Urinary bladder (tissue), 4 donors: Measurements from ENCODE around the gene KCNMB3. TPM values are rescaled to one million over a fixed set of nuclear protein-coding genes. Genes with fewer than 3 reads are reported as not detected.
"Not testable (repeated sequence)": the region's sequence is repeated elsewhere in the genome, so short reads cannot be mapped to it uniquely, and the experiment has no call there.

ENCODE experiments used
- DNase-seq: peaks from one replicate; pipeline ENCODE4 v3.0.0-alpha.2; 2015; ENCODE audit errors: extremely low spot score
- H3K27ac ChIP-seq: one replicate; pipeline ENCODE4 v1.5.1; 2013; ENCODE audit warnings: low read depth, mild to moderate bottlenecking, moderate library complexity
- H3K36me3 ChIP-seq: one replicate; pipeline ENCODE4 v1.6.1; 2013; ENCODE audit warnings: mild to moderate bottlenecking, moderate library complexity; ENCODE audit not compliant: insufficient read depth
- H3K4me1 ChIP-seq: one replicate; pipeline ENCODE4 v1.6.1; 2013; ENCODE audit warnings: mild to moderate bottlenecking, moderate library complexity; ENCODE audit not compliant: insufficient read depth
- H3K4me3 ChIP-seq: one replicate; pipeline ENCODE4 v1.5.1; 2013; ENCODE audit warnings: low read depth, low read length
- WGBS: extraction: QIAGEN DNeasy Blood & Tissue Kit; methylation state at CpG from one replicate; pipeline ENCODE4 v1.1.7; 2013; 5-methylcytosine and 5-hydroxymethylcytosine counted together
- polyA plus RNA-seq: library from polyadenylated mRNA; stranded (reverse); fragments of 200-250 nt; gene quantifications from one replicate; pipeline ENCODE4 v1.2.3, GENCODE V29; 2013
- total RNA-seq: library from RNA; depleted of rRNA; stranded (reverse); fragments of >200 nt; gene quantifications from one replicate; pipeline ENCODE4 v1.2.3, GENCODE V29; 2014
- donor health status: healthy with polysubstance abuse.
- donor health status: healthy.

The KCNMB3 gene
- total and polyA plus RNA-seq, 2 donors: 2.5 to 6.6 TPM

DNA sequence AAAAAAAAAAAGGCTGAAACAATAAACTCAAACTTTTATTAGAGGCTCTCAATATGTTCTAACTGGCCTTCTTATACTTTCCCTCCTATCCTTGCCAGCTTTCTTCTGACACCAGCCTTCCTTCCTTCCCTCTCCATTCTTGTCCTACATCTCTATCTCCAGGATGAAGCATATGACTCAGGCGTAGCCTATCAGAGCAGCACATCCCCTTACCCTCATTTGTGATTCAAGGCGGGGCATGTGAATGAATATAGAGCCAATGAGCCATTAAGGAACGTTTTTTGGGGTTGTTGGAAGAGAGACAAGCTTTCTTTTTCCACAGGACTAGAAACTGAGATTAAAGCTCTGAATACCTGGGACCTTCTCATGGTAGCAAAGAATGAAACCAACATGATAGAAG lies 25.1 kb upstream of the KCNMB3 start:
- WGBS: 67% methylated on average over 3 of the region's 3 CpGs
- Histone ChIP-seq H3K4me1 (no peaks in the 10 kb centered on the region), H3K36me3 (no peaks in the 10 kb centered on the region), H3K4me3 (no peak overlapping the region), H3K27ac (no peak overlapping the region)
- no peak for DNase-seq

DNA sequence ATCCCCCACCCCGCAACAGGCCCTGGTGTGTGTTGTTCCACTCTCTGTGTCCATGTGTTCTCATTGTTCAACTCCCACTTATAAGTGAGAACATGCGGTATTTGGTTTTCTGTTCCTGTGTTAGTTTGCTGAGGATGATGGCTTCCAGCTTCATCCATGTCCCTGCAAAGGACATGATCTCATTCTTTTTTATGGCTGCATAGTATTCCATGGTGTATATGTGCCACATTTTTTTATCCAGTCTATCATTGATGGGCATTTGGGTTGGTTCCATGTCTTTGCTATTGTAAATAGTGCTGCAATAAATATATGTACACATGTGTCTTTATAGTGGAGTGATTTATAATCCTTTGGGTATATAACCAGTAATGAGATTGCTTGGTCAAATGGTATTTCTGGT lies 23.5 kb upstream of the KCNMB3 start:
- 95% methylated on average over 2 of the region's 2 CpGs for WGBS
- not testable (repeated sequence) for H3K4me3 ChIP-seq, H3K27ac ChIP-seq, H3K4me1 ChIP-seq, H3K36me3 ChIP-seq, DNase-seq

DNA sequence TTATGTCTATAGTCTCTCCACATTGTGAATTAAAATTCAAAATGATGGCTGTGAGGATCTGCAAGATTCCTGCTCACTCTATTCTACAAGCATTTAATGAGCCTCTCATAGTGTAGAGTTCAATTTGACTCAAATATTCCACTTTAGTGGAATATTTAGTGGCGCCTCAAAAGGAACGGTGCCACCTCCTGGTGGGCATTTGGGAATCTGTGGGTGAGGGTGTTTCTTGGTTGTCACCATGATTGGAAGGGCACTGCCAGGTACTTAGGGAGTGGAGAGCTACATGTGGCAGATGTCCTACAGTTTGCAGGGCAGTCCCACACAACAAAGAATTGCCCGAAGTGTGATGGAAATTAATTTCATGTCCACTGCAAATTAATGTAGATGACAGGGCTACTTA lies 21.5 kb upstream of the KCNMB3 start:
- no peaks in the 10 kb centered on the region for H3K36me3 ChIP-seq
- 90% methylated on average over 3 of the region's 3 CpGs for WGBS
- H3K4me3 ChIP-seq: no peak overlapping the region
- H3K4me1 ChIP-seq: no peaks in the 10 kb centered on the region
- no peak for DNase-seq
- H3K27ac ChIP-seq: no peak overlapping the region

DNA sequence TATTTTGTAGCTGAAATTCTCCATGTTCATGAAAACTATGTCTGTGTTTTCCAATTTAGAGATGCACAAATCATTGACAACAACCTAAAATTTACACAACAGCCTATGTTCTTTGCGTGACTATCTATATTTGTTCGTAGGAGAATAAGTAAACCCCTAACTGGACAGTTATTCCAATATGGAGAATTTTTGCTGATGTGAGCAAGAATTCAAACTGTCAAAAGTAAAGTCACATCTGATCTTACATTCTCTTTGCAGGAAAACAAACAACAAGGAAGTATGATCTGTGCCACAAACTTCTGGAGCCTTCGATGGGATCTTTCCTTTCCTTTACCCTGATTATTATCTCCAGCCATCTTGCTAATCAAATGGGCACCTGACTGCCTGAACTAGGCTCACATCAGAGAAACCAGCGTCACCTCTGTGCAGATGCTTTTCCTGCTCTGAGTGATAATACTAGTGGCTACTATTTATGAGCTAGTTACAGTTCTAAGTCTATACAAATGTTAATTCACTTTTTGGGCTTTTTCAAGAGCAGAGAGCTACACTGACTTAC lies 18.3 kb upstream of the KCNMB3 start:
- 74% methylated on average over 4 of the region's 4 CpGs for whole genome bisulfite sequencing
- H3K4me3 ChIP-seq: no peak overlapping the region
- H3K36me3 ChIP-seq: no peaks in the 10 kb centered on the region
- no peak for DNase-seq
- no peaks in the 10 kb centered on the region for H3K4me1 ChIP-seq
- H3K27ac ChIP-seq: no peak overlapping the region

DNA sequence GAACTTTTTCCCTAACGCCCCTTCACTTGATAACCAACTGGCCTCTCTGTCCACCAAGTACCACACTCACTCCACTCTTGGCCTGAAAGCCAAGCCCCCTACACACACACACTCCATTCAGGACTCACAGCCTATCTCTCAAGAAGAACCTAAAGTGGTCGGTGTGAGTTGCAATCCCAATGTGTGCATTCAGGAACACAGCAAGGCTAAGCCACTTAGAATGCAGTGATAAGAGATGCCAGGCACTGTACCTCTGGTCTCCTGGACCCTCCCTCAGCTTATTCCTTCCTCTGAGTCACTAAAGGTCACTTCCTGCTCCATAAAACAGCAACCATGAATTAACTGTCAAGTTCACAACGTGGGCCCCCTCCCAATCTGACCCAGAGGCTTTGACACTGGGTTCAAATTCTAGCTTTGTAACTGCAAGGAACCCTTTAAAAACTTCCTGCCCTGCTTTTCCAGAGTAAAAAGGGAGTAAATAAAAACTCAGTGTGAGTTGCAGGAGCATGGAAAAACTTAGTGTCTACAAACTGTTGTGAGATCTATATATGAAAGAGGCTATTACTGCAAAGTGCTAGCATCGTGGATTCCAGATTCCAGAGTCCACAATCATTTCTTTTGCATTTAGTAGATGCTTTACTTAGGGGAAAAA lies 17.6 kb upstream of the KCNMB3 start:
- Histone ChIP-seq H3K4me1 (no peaks in the 10 kb centered on the region), H3K36me3 (no peaks in the 10 kb centered on the region), H3K4me3 (no peak overlapping the region), H3K27ac (no peak overlapping the region)
- DNase-seq: no peak
- WGBS: 45% methylated on average over 4 of the region's 4 CpGs

DNA sequence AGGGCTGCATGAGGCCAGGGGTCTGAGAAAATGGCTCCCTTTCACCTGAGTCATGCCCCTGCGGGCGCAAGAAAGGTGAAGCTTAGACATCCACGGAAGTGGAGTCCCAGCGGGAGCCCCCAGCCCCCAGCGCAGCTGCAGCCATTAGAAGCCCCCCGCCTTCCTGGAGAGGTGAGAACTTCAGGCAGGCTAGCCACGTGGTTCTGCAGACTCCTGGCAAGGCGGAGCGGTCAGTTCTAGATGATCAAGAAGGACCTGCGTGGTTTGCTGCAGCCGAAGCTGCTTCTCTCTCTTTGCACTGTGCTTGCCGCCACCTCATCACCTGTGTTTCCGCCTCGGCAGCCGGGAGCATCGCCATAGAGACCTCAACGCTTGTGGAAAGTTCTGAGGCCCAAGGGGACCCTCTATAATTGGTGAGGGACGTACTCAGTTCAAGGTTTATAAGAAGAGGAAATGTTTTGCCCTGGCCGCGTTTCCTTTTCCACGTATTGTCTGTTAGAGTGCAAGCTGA lies 15.8 kb upstream of the KCNMB3 start:
- Histone ChIP-seq H3K4me3 (no peak overlapping the region), H3K27ac (no peak overlapping the region), H3K36me3 (no peaks in the 10 kb centered on the region), H3K4me1 (no peaks in the 10 kb centered on the region)
- WGBS: 74% methylated on average over 21 of the region's 21 CpGs
- no peak for DNase-seq

DNA sequence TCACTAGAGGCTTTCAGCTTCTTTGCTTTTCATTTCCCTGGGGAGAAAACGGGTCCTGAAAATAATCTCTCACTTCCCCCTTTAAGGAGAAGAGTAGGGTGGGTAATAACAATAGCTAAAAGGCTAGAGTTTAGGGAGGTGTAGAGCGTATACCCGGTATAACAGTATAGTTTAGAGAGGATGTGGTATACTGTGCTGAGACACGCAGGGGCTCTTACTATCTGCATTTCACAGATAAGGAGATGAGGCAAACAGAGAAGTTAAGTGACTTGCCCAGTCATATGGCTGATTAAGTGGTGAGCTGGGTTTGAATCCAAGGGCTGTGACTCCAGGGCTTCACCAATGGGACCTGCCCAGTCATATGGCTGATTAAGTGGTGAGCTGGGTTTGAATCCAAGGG lies 15.0 kb upstream of the KCNMB3 start:
- Histone ChIP-seq H3K36me3 (no peaks in the 10 kb centered on the region), H3K4me1 (no peaks in the 10 kb centered on the region), H3K27ac (no peak overlapping the region), H3K4me3 (no peak overlapping the region)
- WGBS: 77% methylated on average over 4 of the region's 4 CpGs
- no peak for DNase-seq

DNA sequence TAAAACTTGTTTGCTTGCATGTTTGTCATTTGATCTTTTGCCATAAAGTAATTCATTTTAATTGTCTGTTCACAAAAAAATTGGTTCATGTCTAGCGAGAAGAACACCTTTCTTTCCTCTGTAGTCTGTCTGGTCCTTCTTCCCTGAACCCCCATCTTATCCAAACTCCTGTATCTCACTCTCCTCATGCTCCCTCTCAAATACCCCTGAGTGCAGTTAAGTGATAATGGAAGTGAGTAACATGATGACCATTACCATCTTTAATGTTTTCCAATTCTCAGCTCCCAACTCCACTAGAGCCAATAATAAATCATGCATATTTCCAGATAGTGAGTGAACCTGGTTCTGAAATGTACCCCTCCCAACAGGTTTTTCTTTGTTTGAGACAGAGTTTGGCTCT lies 14.2 kb upstream of the KCNMB3 start:
- Histone ChIP-seq H3K4me1 (no peaks in the 10 kb centered on the region), H3K36me3 (no peaks in the 10 kb centered on the region), H3K4me3 (no peak overlapping the region), H3K27ac (no peak overlapping the region)
- no peak for DNase-seq
- WGBS: 93% methylated on average over 1 of the region's 1 CpG

DNA sequence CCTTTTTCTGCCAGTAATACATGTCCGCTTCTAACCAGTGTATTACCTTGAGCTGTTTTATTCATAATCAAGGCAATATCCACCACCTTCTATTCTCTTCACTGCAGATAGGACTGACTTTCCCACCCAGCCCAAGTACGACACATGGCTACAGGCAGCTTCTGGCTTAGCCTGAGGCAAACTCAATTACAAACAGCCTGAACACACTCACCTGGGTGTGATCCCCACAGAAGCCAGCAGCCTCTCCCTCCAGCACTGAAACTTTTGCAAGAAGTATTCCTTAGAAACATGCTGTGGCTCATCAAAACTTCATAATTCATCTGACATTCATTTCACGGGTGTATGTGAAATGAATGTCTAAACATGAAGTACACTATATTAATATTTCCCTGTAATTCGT lies 13.5 kb upstream of the KCNMB3 start:
- no peak for DNase-seq
- no peak overlapping the region for H3K27ac ChIP-seq
- WGBS: 69% methylated on average over 4 of the region's 4 CpGs
- H3K4me1 ChIP-seq: no peaks in the 10 kb centered on the region
- no peak overlapping the region for H3K4me3 ChIP-seq
- no peaks in the 10 kb centered on the region for H3K36me3 ChIP-seq

DNA sequence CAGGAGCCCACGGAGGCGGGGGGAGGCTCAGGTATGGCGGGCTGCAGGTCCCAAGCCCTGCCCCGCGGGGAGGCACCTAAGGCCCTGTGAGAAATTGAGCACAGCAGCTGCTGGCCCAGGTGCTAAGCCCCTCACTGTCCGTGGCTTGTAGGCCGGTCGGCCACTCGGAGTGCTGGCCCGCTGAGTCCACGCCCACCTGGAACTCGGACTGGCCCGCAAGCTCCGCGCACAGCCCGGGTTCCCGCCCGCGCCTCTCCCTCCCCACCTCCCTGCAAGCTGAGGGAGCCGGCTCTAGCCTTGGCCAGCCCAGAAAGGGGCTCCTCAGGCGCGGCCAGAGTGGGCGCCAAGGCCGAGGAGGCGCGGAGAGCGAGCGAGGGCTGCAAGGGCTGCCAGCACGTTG lies 12.2 kb upstream of the KCNMB3 start:
- 98% methylated on average over 29 of the region's 29 CpGs for WGBS
- Histone ChIP-seq H3K36me3 (no peaks in the 10 kb centered on the region), H3K27ac (no peak overlapping the region), H3K4me3 (no peak overlapping the region), H3K4me1 (no peaks in the 10 kb centered on the region)
- no peak for DNase-seq

DNA sequence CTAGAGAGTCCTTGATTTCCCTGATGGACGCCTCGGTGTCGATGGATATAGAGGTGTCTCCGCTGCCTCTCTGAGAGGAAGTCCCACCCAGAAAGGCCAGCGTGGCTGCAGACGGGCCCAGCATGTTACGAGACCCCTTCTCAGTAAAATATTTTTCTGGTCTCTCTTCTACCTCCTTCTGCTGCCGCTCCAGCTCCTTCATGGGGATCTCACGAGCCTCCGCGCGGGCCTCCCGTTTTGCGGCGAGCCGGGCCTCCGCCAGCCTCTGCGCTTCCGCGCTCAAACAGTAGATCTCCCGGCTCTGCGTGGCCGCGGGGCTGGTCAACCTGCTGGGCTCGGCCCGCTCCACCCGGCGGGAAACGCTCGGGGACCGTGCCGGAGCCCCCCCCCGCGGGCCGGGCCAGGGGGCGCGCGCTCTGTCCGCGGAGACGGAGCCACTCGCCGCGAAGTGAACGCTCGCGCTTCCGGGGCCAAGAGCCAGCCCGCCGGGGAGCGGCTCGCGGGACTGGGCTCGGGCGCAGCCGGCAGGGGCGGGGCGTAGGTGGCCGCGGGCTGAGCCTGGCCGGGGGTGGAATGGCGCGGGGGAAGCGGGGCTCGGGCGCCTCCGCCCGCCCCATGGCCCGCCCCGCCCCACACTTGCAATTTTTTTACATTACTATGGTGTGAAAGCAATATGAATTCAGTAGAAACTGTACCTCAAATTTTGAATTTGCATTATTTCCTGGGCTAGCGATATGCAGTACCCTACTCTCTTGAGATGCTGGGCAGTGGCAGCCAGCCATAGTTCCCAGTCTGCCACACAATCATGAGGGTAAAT lies 10.2 kb upstream of the KCNMB3 start:
- H3K4me3 ChIP-seq: peak overlapping the region; percentile 78
- 9% methylated on average over 71 of the region's 71 CpGs for WGBS
- no peak for DNase-seq
- no peaks in the 10 kb centered on the region for H3K36me3 ChIP-seq
- H3K27ac ChIP-seq: peak overlapping the region; percentile 68
- H3K4me1 ChIP-seq: no peaks in the 10 kb centered on the region

DNA sequence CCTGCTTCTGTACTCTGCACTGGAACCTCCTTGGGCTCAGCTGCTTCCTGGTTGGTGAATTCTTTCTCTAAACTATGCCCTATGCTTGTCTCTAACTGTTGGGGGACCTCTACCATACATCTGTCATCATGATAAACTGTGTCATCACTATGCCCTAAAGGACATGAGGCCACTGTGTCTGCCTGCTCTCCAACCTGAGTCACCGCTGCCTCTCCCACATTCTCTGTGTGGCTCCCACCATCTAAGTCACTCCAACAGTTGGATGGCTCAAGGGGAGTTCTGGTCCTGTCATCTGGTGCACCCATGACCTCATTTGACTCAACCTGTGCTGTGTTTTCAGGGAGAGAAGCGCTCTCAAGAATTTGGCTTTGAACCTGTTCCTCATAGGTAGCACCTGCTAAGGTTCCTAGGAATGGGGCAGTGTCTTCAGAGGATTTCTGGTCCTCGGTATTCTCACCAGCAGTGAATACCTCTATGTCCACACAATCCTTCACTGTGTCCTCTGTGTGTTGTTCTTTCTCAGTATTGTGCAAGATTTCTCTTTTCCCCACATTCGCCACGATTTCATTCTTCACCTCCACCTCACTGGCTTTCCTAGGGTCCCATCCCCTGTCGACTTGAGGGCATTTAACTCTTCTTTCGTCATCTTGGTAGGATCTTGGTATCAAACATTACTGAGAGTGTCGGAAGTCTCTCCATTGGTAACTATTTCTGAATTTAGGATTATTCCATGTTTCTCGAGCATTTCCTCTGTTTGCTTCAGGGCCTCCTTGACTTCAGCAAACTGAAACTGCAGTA lies 9.2 kb upstream of the KCNMB3 start:
- not testable (repeated sequence) for H3K36me3 ChIP-seq, DNase-seq, H3K4me3 ChIP-seq, H3K4me1 ChIP-seq, H3K27ac ChIP-seq
- 99% methylated on average over 9 of the region's 9 CpGs for WGBS

DNA sequence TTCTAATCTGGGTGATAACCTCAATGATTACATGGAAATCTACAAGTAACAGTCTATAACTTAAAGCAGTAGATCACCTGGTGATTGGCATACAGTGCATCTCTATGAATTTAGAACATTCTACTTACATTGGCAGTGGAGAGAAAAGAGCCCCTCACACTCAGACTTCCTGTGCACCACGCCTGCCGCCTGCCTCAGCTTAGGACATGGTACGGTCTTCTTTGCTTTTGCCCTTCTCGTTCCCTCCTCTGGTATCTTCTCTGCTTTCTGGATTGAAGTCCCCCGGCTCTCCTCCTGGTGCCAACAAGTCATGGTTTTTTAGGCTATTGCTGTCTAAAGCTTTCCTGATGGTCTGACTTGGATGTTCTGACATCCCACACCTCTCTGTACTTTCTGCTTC lies 7.9 kb upstream of the KCNMB3 start:
- Histone ChIP-seq H3K4me1 (no peaks in the 10 kb centered on the region), H3K4me3 (no peak overlapping the region), H3K36me3 (no peaks in the 10 kb centered on the region), H3K27ac (no peak overlapping the region)
- no peak for DNase-seq
- WGBS: 78% methylated on average over 5 of the region's 5 CpGs
